ENCODE measurements around the gene CNGB1. TPM values are rescaled to one million over a fixed set of nuclear protein-coding genes. Genes with fewer than 3 reads are reported as not detected.
"Not testable (repeated sequence)": the region's sequence is repeated elsewhere in the genome, so short reads cannot be mapped to it uniquely, and the experiment has no call there.

CNGB1 gene
- total RNA-seq, 1 donor from 2014 or later: not detected

DNA sequence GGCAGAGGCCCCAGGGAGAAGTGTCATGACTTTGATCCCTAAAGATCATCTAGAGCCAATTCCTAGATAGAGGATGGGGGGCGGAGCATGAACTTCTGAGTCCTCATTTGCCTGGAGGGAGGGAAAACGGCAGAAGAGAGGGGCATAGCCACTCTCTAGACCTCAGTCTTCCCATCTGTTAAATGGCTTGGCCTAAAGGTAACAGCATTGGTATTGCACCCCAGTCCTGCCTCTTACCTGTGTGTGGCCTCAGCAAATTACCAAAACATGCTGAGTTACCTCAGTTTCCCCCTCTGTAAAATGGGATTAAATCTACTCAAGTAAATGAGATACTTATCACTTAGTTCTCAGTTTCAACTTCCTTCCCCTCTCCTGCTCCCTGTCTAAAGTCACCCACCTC lies 47.5 kb downstream of the CNGB1 start:
- no peak for DNase-seq (ENCODE audit: low spot score)
- Mint-ChIP-seq H3K27ac (ENCODE audit: unreplicated experiment) (no peak overlapping the region), H3K9me3 (ENCODE audit: unreplicated experiment) (no peaks in the 10 kb centered on the region), H3K36me3 (ENCODE audit: low read depth, unreplicated experiment) (no peaks in the 10 kb centered on the region), H3K4me1 (ENCODE audit: unreplicated experiment) (no peaks in the 10 kb centered on the region), H3K27me3 (ENCODE audit: unreplicated experiment) (peaks cover 4% of the 10 kb centered on the region), H3K4me3 (ENCODE audit: unreplicated experiment) (peak overlapping the region; percentile 31)
- TF ChIP-seq, protein P1, sequence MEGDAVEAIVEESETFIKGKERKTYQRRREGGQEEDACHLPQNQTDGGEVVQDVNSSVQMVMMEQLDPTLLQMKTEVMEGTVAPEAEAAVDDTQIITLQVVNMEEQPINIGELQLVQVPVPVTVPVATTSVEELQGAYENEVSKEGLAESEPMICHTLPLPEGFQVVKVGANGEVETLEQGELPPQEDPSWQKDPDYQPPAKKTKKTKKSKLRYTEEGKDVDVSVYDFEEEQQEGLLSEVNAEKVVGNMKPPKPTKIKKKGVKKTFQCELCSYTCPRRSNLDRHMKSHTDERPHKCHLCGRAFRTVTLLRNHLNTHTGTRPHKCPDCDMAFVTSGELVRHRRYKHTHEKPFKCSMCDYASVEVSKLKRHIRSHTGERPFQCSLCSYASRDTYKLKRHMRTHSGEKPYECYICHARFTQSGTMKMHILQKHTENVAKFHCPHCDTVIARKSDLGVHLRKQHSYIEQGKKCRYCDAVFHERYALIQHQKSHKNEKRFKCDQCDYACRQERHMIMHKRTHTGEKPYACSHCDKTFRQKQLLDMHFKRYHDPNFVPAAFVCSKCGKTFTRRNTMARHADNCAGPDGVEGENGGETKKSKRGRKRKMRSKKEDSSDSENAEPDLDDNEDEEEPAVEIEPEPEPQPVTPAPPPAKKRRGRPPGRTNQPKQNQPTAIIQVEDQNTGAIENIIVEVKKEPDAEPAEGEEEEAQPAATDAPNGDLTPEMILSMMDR (IDR thresholded peaks at IDR 0.05; ENCODE audit: unreplicated experiment): no peak

DNA sequence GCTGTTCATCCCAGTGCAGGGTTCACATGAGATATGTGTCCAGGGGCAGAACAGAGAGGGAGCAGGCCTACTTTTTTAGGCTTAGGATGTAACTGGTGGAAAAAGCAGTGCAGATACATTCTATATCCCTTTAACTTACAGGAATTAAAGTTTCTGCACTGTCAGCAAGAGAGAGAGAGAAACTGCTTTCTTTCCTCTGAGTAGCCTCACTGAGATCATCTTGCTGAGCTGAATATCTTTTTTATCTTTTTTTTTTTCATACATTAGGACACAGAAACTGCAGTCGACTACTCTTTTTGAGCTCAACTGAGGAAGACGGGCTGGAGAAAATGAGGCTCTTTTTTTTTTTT lies 50.1 kb downstream of the CNGB1 start:
- Mint-ChIP-seq H3K4me1 (ENCODE audit: unreplicated experiment) (no peaks in the 10 kb centered on the region), H3K27me3 (ENCODE audit: unreplicated experiment) (peaks cover 4% of the 10 kb centered on the region), H3K27ac (ENCODE audit: unreplicated experiment) (no peak overlapping the region), H3K36me3 (ENCODE audit: low read depth, unreplicated experiment) (no peaks in the 10 kb centered on the region), H3K9me3 (ENCODE audit: unreplicated experiment) (no peaks in the 10 kb centered on the region), H3K4me3 (ENCODE audit: unreplicated experiment) (no peak overlapping the region)
- TF ChIP-seq, protein P1 (IDR thresholded peaks at IDR 0.05; ENCODE audit: unreplicated experiment): no peak
- DNase-seq (ENCODE audit: low spot score): no peak

DNA sequence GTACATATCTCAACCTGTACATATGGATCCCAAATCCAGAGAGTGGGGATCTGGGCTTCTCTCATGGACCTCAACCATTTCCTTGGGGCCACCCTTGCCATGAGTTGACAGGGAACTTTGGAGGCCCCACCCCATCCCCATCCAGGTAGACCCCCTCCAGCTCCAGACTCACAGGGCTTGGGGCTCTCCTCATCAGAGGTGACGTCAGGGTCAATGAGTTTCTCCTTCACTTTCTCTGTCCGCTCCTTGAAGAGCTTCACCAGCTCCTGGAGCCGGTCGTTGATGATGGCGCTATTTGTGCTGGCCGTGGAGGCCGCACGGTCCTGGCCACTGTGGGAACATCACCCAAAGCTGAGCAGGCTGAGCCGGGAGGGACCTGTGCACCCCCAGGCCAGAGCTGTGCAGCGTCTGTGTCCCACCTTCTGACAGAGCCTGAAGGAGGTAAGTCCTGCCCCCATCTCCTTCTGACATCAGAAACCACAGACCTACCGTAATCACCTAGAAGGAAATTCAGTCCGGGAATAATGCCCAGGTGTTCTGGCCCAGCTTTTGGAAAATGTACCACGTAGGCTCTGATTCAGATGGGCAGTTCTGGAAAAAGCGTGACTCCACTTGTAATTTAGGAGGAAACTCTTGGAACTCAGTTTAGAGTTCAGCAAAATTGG lies 50.6 kb downstream of the CNGB1 start:
- Mint-ChIP-seq H3K27ac (ENCODE audit: unreplicated experiment) (no peak overlapping the region), H3K27me3 (ENCODE audit: unreplicated experiment) (peaks cover 4% of the 10 kb centered on the region), H3K36me3 (ENCODE audit: low read depth, unreplicated experiment) (no peaks in the 10 kb centered on the region), H3K4me3 (ENCODE audit: unreplicated experiment) (no peak overlapping the region), H3K9me3 (ENCODE audit: unreplicated experiment) (no peaks in the 10 kb centered on the region), H3K4me1 (ENCODE audit: unreplicated experiment) (no peaks in the 10 kb centered on the region)
- no peak for DNase-seq (ENCODE audit: low spot score)
- TF ChIP-seq, protein P1 (IDR thresholded peaks at IDR 0.05; ENCODE audit: unreplicated experiment): no peak

DNA sequence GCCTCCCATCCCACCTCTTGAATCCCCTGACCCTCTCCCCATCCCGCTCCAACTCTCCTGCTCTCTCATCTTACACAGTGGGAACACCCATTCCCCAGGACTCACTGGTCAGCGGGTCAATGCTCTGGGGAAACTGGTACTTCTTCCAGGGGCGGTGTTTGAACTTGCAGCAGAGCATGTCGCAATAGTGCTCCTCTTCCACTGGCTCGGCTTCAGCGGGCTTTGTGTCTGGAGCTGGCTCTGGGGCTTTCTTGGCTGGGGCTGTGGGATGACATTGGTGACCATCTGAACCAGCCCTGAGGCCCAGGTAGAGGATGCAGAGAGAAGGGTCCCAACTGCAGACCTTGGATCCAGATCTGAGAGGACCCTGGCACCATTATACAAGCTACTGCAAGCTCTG lies 51.9 kb downstream of the CNGB1 start:
- TF ChIP-seq, protein P1 (IDR thresholded peaks at IDR 0.05; ENCODE audit: unreplicated experiment): no peak
- Mint-ChIP-seq H3K4me1 (ENCODE audit: unreplicated experiment) (no peaks in the 10 kb centered on the region), H3K9me3 (ENCODE audit: unreplicated experiment) (no peaks in the 10 kb centered on the region), H3K36me3 (ENCODE audit: low read depth, unreplicated experiment) (no peaks in the 10 kb centered on the region), H3K27me3 (ENCODE audit: unreplicated experiment) (peaks cover 2% of the 10 kb centered on the region), H3K4me3 (ENCODE audit: unreplicated experiment) (no peak overlapping the region), H3K27ac (ENCODE audit: unreplicated experiment) (no peak overlapping the region)
- no peak for DNase-seq (ENCODE audit: low spot score)

DNA sequence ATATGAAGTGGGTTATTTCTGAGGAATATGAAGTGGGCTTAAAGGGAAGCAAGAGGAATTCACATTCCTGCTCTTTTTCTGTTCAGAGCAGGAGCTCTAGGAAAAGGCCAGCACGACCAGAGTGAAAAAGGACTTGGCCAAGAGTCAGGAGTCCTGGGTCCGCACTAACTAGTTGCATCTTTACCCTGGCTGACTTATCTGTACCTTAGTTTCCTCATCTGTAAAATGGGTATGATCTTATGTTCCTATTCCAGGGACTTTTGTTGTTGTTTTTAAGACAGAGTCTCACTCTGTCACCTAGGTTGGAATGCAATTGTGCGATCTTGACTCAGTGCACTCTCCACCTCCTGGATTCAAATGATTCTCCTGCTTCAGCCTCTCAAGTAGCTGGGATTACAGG lies 52.5 kb downstream of the CNGB1 start:
- no peaks in the 10 kb centered on the region for H3K9me3 Mint-ChIP-seq (ENCODE audit: unreplicated experiment)
- H3K27ac Mint-ChIP-seq (ENCODE audit: unreplicated experiment): no peak overlapping the region
- TF ChIP-seq, protein P1 (IDR thresholded peaks at IDR 0.05; ENCODE audit: unreplicated experiment): no peak
- H3K4me3 Mint-ChIP-seq (ENCODE audit: unreplicated experiment): no peak overlapping the region
- no peak for DNase-seq (ENCODE audit: low spot score)
- H3K4me1 Mint-ChIP-seq (ENCODE audit: unreplicated experiment): no peaks in the 10 kb centered on the region
- H3K27me3 Mint-ChIP-seq (ENCODE audit: unreplicated experiment): no peaks in the 10 kb centered on the region
- H3K36me3 Mint-ChIP-seq (ENCODE audit: low read depth, unreplicated experiment): no peaks in the 10 kb centered on the region

DNA sequence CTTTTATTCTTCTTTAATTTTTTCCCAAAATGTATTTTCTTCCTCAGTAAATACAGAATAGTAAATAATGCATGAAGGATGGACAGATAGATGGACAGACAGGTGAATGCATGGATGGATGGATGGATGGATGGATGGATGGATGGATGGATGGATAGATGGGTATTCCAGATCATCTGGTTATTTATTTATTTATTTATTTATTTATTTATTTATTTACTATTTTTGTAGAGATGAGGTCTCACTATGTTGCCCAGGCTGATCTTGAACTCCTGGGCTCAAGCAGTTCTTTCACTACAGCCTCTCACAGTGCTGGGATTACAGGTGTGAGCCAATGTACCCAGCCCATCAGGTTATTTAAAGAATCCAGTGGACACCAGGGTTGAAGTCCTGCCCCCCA lies 53.0 kb downstream of the CNGB1 start:
- H3K4me3 Mint-ChIP-seq (ENCODE audit: unreplicated experiment); H3K27ac Mint-ChIP-seq (ENCODE audit: unreplicated experiment); H3K36me3 Mint-ChIP-seq (ENCODE audit: low read depth, unreplicated experiment); H3K27me3 Mint-ChIP-seq (ENCODE audit: unreplicated experiment); H3K9me3 Mint-ChIP-seq (ENCODE audit: unreplicated experiment); H3K4me1 Mint-ChIP-seq (ENCODE audit: unreplicated experiment); DNase-seq (ENCODE audit: low spot score): not testable (repeated sequence)

DNA sequence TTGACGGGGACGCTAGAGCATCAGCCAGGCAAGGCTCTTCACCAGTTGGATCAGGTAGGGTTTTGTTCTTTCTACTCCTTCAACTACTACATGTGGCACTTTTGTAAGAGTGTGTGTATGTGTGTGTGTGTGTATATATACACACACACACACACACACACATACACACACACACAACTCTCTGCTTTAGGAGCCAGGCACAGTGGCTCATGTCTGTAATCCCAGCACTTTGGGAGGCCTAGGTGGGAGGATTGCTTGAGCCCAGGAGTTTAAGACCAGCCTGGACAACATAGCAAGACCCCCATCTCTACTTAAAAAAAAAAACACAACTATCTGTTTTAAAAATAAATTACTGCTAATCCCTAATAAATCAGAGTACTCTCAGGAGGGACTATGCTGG lies 53.4 kb downstream of the CNGB1 start:
- not testable (repeated sequence) for H3K9me3 Mint-ChIP-seq (ENCODE audit: unreplicated experiment); H3K27ac Mint-ChIP-seq (ENCODE audit: unreplicated experiment); DNase-seq (ENCODE audit: low spot score); H3K4me3 Mint-ChIP-seq (ENCODE audit: unreplicated experiment); H3K4me1 Mint-ChIP-seq (ENCODE audit: unreplicated experiment); H3K27me3 Mint-ChIP-seq (ENCODE audit: unreplicated experiment); H3K36me3 Mint-ChIP-seq (ENCODE audit: low read depth, unreplicated experiment)
